T-helper 2 cell treated with Interferon-gamma antibody and Interleukin-4, amounts not matched to agents 100 ng/mL and 5 ng/mL, for 36 hours (primary cell): ENCODE results near the gene RFPL2. TPM values are rescaled to one million over a fixed set of nuclear protein-coding genes. Genes with fewer than 3 reads are reported as not detected.

Experiments
- intact Hi-C: fragments of 100-400 bp; cut with micrococcal nuclease; formaldehyde crosslinking; loops from one replicate; pipeline ENCODE4 v1.15.1; 2023
- total RNA-seq: library from RNA; stranded (reverse); gene quantifications from 2 replicates; pipeline ENCODE4 v1.2.3, GENCODE V29; 2022

The RFPL2 gene
- 0.09 TPM in 1 of 2 replicates, not detected in the other for total RNA-seq

- intact Hi-C loops, result loop anchor here (2.0 to 5.0 kb wide), 3 partner anchors 63 to 267 kb away; partner anchors contain the start of gene FBXO7
These were observed at the start of gene RFPL2 for GRCh38 chr22:32204856-32205722. Gene RFPL2, minus strand, starts transcription at chr22:32205073. Its CDS starts 2,622 bp downstream, at chr22:32202451.

- intact Hi-C loops, result no loop called here
These were observed 44.4 kb upstream of the RFPL2 start for GRCh38 chr22:32249231-32249630.

- intact Hi-C loops, result no loop called here
These were observed 43.4 kb upstream of the RFPL2 start for GRCh38 chr22:32248276-32248675.

- intact Hi-C loops, result no loop called here
These were observed 41.3 kb upstream of the RFPL2 start for GRCh38 chr22:32246166-32246565.

- intact Hi-C loops, result no loop called here
These were observed 40.2 kb upstream of the RFPL2 start for GRCh38 chr22:32245042-32245441.

GRCh38 chr22:32244547-32244946, 39.7 kb upstream of the RFPL2 start:
- intact Hi-C loops, result no loop called here

GRCh38 chr22:32240461-32240860, 35.6 kb upstream of the RFPL2 start:
- intact Hi-C loops, result no loop called here

- intact Hi-C loops, result no loop called here
These were observed 33.0 kb upstream of the RFPL2 start for GRCh38 chr22:32237906-32238305.

- intact Hi-C loops, result no loop called here
These were observed 32.1 kb upstream of the RFPL2 start for GRCh38 chr22:32236970-32237369.

- intact Hi-C loops, result no loop called here
These were observed 28.2 kb upstream of the RFPL2 start for GRCh38 chr22:32233091-32233490.

- intact Hi-C loops, result no loop called here
These were observed 27.4 kb upstream of the RFPL2 start for GRCh38 chr22:32232191-32232830.

- intact Hi-C loops, result no loop called here
These were observed 21.6 kb upstream of the RFPL2 start for GRCh38 chr22:32226326-32227104.

- intact Hi-C loops, result no loop called here
These were observed 18.1 kb upstream of the RFPL2 start for GRCh38 chr22:32222991-32223390.

GRCh38 chr22:32219026-32219425, 14.2 kb upstream of the RFPL2 start:
- intact Hi-C loops, result no loop called here

GRCh38 chr22:32218470-32218869, 13.6 kb upstream of the RFPL2 start:
- intact Hi-C loops, result no loop called here

- intact Hi-C loops, result no loop called here
These were observed 12.6 kb upstream of the RFPL2 start for GRCh38 chr22:32217465-32217864.

- intact Hi-C loops, result no loop called here
These were observed 12.0 kb upstream of the RFPL2 start for GRCh38 chr22:32216911-32217310.

- intact Hi-C loops, result no loop called here
These were observed 6.1 kb upstream of the RFPL2 start for GRCh38 chr22:32211011-32211410.

- intact Hi-C loops, result loop anchor here (5.0 kb wide), 2 partner anchors 66 to 264 kb away; partner anchors contain the start of gene FBXO7
These were observed 3.8 kb upstream of the RFPL2 start for GRCh38 chr22:32208681-32209080.

- intact Hi-C loops, result loop anchor here (5.0 kb wide), 2 partner anchors 66 to 264 kb away; partner anchors contain the start of gene FBXO7
These were observed 3.2 kb upstream of the RFPL2 start for GRCh38 chr22:32207971-32208480.
